Panc1 (cell line): ENCODE data around the gene NT5M.

Experiments used
- POLR2AphosphoS5 ChIP-seq: IDR thresholded peaks from 2 replicates; pipeline ENCODE4 v1.6.1; 2012; ENCODE audit warnings: mild to moderate bottlenecking, low read depth, low read length, moderate library complexity
- SIN3A ChIP-seq: IDR thresholded peaks from 2 replicates; pipeline ENCODE4 v1.6.1; 2012; ENCODE audit warnings: low read depth, mild to moderate bottlenecking, low read length, moderate library complexity, borderline replicate concordance; ENCODE audit not compliant: insufficient read depth
- TF ChIP-seq, protein P1 (sequence below): fragments of 450-650 bp; IDR thresholded peaks from 2 replicates; pipeline ENCODE4 v1.5.1; 2017; ENCODE audit warnings: mild to moderate bottlenecking
- TF ChIP-seq, protein P2 (sequence below), 2 experiments: IDR thresholded peaks; 2 replicates each; pipeline ENCODE4 v1.6.1; 2011 to 2012; ENCODE audit warnings: low read depth in 2 of 2, control low read depth in 1 of 2, low read length in 1 of 2, mild to moderate bottlenecking in 1 of 2, moderate library complexity in 1 of 2; ENCODE audit not compliant: insufficient read depth in 1 of 2

DNA sequence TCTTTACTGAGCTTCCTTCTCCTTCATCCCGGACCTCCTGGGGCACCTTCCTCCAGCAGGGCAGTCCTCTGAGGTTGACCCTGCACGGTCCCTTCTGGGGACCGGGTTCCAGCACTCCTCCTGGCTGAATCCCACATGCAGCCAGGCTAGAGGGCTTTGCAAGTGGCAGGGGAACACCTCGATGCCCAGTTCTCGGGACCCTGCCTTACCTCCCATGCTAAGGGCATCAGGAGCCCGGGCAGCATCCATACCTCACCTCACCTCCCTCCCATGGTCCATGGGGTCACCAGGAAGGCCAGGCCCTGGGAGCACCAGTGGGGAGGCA lies 81.1 kb downstream of the NT5M start:
- TF ChIP-seq, protein P1, sequence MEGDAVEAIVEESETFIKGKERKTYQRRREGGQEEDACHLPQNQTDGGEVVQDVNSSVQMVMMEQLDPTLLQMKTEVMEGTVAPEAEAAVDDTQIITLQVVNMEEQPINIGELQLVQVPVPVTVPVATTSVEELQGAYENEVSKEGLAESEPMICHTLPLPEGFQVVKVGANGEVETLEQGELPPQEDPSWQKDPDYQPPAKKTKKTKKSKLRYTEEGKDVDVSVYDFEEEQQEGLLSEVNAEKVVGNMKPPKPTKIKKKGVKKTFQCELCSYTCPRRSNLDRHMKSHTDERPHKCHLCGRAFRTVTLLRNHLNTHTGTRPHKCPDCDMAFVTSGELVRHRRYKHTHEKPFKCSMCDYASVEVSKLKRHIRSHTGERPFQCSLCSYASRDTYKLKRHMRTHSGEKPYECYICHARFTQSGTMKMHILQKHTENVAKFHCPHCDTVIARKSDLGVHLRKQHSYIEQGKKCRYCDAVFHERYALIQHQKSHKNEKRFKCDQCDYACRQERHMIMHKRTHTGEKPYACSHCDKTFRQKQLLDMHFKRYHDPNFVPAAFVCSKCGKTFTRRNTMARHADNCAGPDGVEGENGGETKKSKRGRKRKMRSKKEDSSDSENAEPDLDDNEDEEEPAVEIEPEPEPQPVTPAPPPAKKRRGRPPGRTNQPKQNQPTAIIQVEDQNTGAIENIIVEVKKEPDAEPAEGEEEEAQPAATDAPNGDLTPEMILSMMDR = no peak
- TF ChIP-seq, protein P2, sequence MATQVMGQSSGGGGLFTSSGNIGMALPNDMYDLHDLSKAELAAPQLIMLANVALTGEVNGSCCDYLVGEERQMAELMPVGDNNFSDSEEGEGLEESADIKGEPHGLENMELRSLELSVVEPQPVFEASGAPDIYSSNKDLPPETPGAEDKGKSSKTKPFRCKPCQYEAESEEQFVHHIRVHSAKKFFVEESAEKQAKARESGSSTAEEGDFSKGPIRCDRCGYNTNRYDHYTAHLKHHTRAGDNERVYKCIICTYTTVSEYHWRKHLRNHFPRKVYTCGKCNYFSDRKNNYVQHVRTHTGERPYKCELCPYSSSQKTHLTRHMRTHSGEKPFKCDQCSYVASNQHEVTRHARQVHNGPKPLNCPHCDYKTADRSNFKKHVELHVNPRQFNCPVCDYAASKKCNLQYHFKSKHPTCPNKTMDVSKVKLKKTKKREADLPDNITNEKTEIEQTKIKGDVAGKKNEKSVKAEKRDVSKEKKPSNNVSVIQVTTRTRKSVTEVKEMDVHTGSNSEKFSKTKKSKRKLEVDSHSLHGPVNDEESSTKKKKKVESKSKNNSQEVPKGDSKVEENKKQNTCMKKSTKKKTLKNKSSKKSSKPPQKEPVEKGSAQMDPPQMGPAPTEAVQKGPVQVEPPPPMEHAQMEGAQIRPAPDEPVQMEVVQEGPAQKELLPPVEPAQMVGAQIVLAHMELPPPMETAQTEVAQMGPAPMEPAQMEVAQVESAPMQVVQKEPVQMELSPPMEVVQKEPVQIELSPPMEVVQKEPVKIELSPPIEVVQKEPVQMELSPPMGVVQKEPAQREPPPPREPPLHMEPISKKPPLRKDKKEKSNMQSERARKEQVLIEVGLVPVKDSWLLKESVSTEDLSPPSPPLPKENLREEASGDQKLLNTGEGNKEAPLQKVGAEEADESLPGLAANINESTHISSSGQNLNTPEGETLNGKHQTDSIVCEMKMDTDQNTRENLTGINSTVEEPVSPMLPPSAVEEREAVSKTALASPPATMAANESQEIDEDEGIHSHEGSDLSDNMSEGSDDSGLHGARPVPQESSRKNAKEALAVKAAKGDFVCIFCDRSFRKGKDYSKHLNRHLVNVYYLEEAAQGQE (IDR thresholded peaks at IDR 0.05; ENCODE audit: insufficient read depth in 1 of 2, low read depth in 2 of 2, low read length in 1 of 2) = no peak
- TF ChIP-seq POLR2AphosphoS5 (no peak), SIN3A (no peak)
